ENCODE results near the gene CSMD2. TPM values are rescaled to one million over a fixed set of nuclear protein-coding genes. Genes with fewer than 3 reads are reported as not detected.

CSMD2 gene
- total RNA-seq, 1 experiment from 2014 or later: 0.22 TPM

GRCh38 chr1:33898881-33899280 is 266.1 kb downstream of the CSMD2 start:
- ChIA-PET POLR2A (no interaction called here), CTCF (no interaction called here), RAD21 (ENCODE audit: low non-redundant PET in 1 of 2, low total read pairs in 2 of 2, uncharacterized antibody in 2 of 2, unreplicated experiment in 2 of 2) (no interaction called here)
- ATAC-seq: no peak
- Histone ChIP-seq H3K4me2 (ENCODE audit: low read length) (no peak overlapping the region), H3K9me2 (ENCODE audit: insufficient read depth) (no peaks in the 10 kb centered on the region), H4K20me1 (ENCODE audit: insufficient read depth) (no peaks in the 10 kb centered on the region), H3K36me3 (ENCODE audit: control insufficient read depth in 1 of 2, insufficient read depth in 2 of 2, low read length in 2 of 2) (no peaks in the 10 kb centered on the region), H2AFZ (ENCODE audit: low read depth, low read length, poor library complexity, severe bottlenecking) (no peak overlapping the region), H3K4me3 (replicated peaks in 1 of 2; ENCODE audit: low read depth in 1 of 2, low read length in 2 of 2) (no peak overlapping the region), H3K27ac (ENCODE audit: low read depth, low read length) (no peak overlapping the region), H3K9me3 (ENCODE audit: control insufficient read depth in 1 of 2, insufficient read depth in 1 of 2, low read depth in 1 of 2, low read length in 2 of 2) (no peaks in the 10 kb centered on the region), H3K79me2 (ENCODE audit: insufficient read depth, low read length) (no peaks in the 10 kb centered on the region), H3K9ac (ENCODE audit: low read length) (no peak overlapping the region), H3K4me1 (ENCODE audit: control insufficient read depth in 1 of 2, insufficient read depth in 2 of 2, low read length in 2 of 2) (no peaks in the 10 kb centered on the region), H3K27me3 (ENCODE audit: insufficient read depth, low read length) (peaks cover 27% of the 10 kb centered on the region)
- TF ChIP-seq FOSL1 (IDR thresholded peaks at IDR 0.05; ENCODE audit: low read depth) (no peak), CBX3 (IDR thresholded peaks at IDR 0.05; ENCODE audit: low read depth) (no peak), SP1 (IDR thresholded peaks at IDR 0.05; ENCODE audit: low read depth) (no peak), MAX (IDR thresholded peaks at IDR 0.05) (no peak), ZFX (IDR thresholded peaks at IDR 0.05) (no peak), ELF1 (IDR thresholded peaks at IDR 0.05; ENCODE audit: borderline replicate concordance, low read depth) (no peak), EGR1 (IDR thresholded peaks at IDR 0.05; ENCODE audit: low read depth) (no peak), TCF7L2 (IDR thresholded peaks at IDR 0.05; ENCODE audit: borderline replicate concordance, extremely low read depth, insufficient read depth, insufficient read length) (no peak), CTCF (IDR thresholded peaks at IDR 0.05 in 2 of 3, conservative IDR thresholded peaks at IDR 0.05 in 1 of 3; ENCODE audit: borderline replicate concordance in 1 of 3, insufficient read depth in 1 of 3, low read depth in 2 of 3, low read length in 2 of 3) (no peak), ATF3 (IDR thresholded peaks at IDR 0.05) (no peak), ZNF274 (IDR thresholded peaks at IDR 0.05; ENCODE audit: low read depth, low read length) (no peak), JUND (IDR thresholded peaks at IDR 0.05) (no peak), YY1 (IDR thresholded peaks at IDR 0.05; ENCODE audit: extremely low read depth, insufficient replicate concordance, low read depth, low read length) (no peak), POLR2AphosphoS5 (IDR thresholded peaks at IDR 0.05; ENCODE audit: low read depth, low read length) (no peak), SIN3A (IDR thresholded peaks at IDR 0.05; ENCODE audit: low read depth) (no peak), SRF (IDR thresholded peaks at IDR 0.05; ENCODE audit: low read depth) (no peak), RAD21 (IDR thresholded peaks at IDR 0.05; ENCODE audit: low read depth) (no peak)
- no TSS peak for BruUV-seq (replicated peaks)
- intact Hi-C loops (cut with micrococcal nuclease): no loop called here
- no peak for DNase-seq (ENCODE audit: low read depth, low spot score)
